Measurements from ENCODE around the gene PALD1. TPM values are rescaled to one million over a fixed set of nuclear protein-coding genes. Genes with fewer than 3 reads are reported as not detected.

PALD1 gene
- total and polyA plus RNA-seq, 2 of the 13 experiments (the other 11 are each of a cell fraction or from before 2014, with no cell fraction given) = 0.07 to 0.09 TPM

GRCh38 chr10:70430493-70431445 is 47.8 kb upstream of the PALD1 start (continued):
- TF ChIP-seq IKZF5 (CRISPR knock-in tag; IDR thresholded peaks at IDR 0.05) (peak; percentile 43; the same call in 1 of the 2 replicates), NCOA5 (CRISPR knock-in tag; IDR thresholded peaks at IDR 0.05) (no peak), GATAD2A (CRISPR knock-in tag; IDR thresholded peaks at IDR 0.05) (peak; percentile 77), ZNF224 (CRISPR knock-in tag; IDR thresholded peaks at IDR 0.05) (no peak), BCL6 (CRISPR knock-in tag; IDR thresholded peaks at IDR 0.05) (peak; percentile 92), ZSCAN29 (CRISPR knock-in tag; conservative IDR thresholded peaks at IDR 0.05) (no peak), BRD4 (CRISPR knock-in tag; IDR thresholded peaks at IDR 0.05) (no peak), ZNF136 (CRISPR knock-in tag; IDR thresholded peaks at IDR 0.05; ENCODE audit: low read depth) (no peak), SALL1 (CRISPR knock-in tag; IDR thresholded peaks at IDR 0.05) (no peak), SOX6 (IDR thresholded peaks at IDR 0.05) (no peak), SOX6 (CRISPR knock-in tag; IDR thresholded peaks at IDR 0.05) (peak; percentile 68)
- TF ChIP-seq, protein P1, sequence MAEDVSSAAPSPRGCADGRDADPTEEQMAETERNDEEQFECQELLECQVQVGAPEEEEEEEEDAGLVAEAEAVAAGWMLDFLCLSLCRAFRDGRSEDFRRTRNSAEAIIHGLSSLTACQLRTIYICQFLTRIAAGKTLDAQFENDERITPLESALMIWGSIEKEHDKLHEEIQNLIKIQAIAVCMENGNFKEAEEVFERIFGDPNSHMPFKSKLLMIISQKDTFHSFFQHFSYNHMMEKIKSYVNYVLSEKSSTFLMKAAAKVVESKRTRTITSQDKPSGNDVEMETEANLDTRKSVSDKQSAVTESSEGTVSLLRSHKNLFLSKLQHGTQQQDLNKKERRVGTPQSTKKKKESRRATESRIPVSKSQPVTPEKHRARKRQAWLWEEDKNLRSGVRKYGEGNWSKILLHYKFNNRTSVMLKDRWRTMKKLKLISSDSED (CRISPR knock-in tag; IDR thresholded peaks at IDR 0.05) = no peak

All from HepG2 (cell line).